ENCODE data around the gene GALNS. TPM values are rescaled to one million over a fixed set of nuclear protein-coding genes. Genes with fewer than 3 reads are reported as not detected.

GALNS gene
- total and polyA plus RNA-seq, 4 donors, result 6.8 to 20.6 (median 10.8) TPM

GRCh38 chr16:88870608-88871348 lies 14.0 kb upstream of the GALNS start:
- Histone ChIP-seq H3K4me3 (ENCODE audit: low read depth in 1 of 3, low read length in 3 of 3) (no peak overlapping the region), H3K27ac (ENCODE audit: low read depth in 1 of 2, low read length in 2 of 2) (no peak overlapping the region), H3K9me3 (ENCODE audit: control insufficient read depth in 4 of 4, low read length in 3 of 4) (no peaks in the 10 kb centered on the region), H3K36me3 (ENCODE audit: control insufficient read depth in 4 of 4, insufficient read depth in 3 of 4, low read depth in 1 of 4, low read length in 3 of 4) (no peaks in the 10 kb centered on the region), H3K27me3 (ENCODE audit: control insufficient read depth in 4 of 4, insufficient read depth in 4 of 4, low read length in 3 of 4) (no peaks in the 10 kb centered on the region), H3K9ac (ENCODE audit: low read depth in 1 of 2, low read length in 2 of 2) (no peak overlapping the region), H3K4me1 (ENCODE audit: control insufficient read depth in 4 of 4, insufficient read depth in 4 of 4, low read length in 3 of 4) (no peaks in the 10 kb centered on the region)
- WGBS, result 61% methylated on average over 37 of the region's 37 CpGs
- DNase-seq (ENCODE audit: low spot score), result no peak
- no peak for TF ChIP-seq MAX (IDR thresholded peaks at IDR 0.05)
- no peak for TF ChIP-seq EGR1 (IDR thresholded peaks at IDR 0.05; ENCODE audit: low read depth in 2 of 2)
- TF ChIP-seq RXRA (IDR thresholded peaks at IDR 0.05), result no peak
- no peak for TF ChIP-seq GABPA (IDR thresholded peaks at IDR 0.05 in 1 of 2, conservative IDR thresholded peaks at IDR 0.05 in 1 of 2)
- TF ChIP-seq ZBTB33 (IDR thresholded peaks at IDR 0.05), result no peak
- TF ChIP-seq CTCF (IDR thresholded peaks at IDR 0.05; ENCODE audit: low read depth, low read length, missing input control), result no peak
- TF ChIP-seq JUND (IDR thresholded peaks at IDR 0.05), result no peak
- TF ChIP-seq REST (IDR thresholded peaks at IDR 0.05), result no peak
- TF ChIP-seq FOXA2 (IDR thresholded peaks at IDR 0.05), result no peak
- TF ChIP-seq FOXA1 (IDR thresholded peaks at IDR 0.05), result no peak
- no peak for TF ChIP-seq YY1 (IDR thresholded peaks at IDR 0.05)
- no peak for TF ChIP-seq SP1 (IDR thresholded peaks at IDR 0.05)
- no peak for TF ChIP-seq TAF1 (conservative IDR thresholded peaks at IDR 0.05)
- TF ChIP-seq HNF4A (conservative IDR thresholded peaks at IDR 0.05), result no peak
- no peak for TF ChIP-seq RAD21 (IDR thresholded peaks at IDR 0.05)
- no peak for TF ChIP-seq ATF3 (IDR thresholded peaks at IDR 0.05)
- TF ChIP-seq NR2F2 (IDR thresholded peaks at IDR 0.05), result no peak
- no peak for TF ChIP-seq HNF4G (IDR thresholded peaks at IDR 0.05)
